K562 (cell line): ENCODE data around the gene HPCAL1. TPM values are rescaled to one million over a fixed set of nuclear protein-coding genes. Genes with fewer than 3 reads are reported as not detected.

ENCODE experiments used
- E2F3 ChIP-seq: fragments of 250-450 bp; sonication (Bioruptor Pico); IDR thresholded peaks from 2 replicates; pipeline ENCODE4 v1.4.0; 2020; ENCODE audit warnings: mild to moderate bottlenecking
- E2F6 ChIP-seq, 2 experiments: IDR thresholded peaks; 2 replicates each; pipeline ENCODE4 v1.6.1; 2011; ENCODE audit warnings: borderline replicate concordance in 1 of 2, control low read depth in 1 of 2, low read depth in 1 of 2, low read length in 1 of 2, mild to moderate bottlenecking in 1 of 2, mixed read lengths in 1 of 2, moderate library complexity in 1 of 2; ENCODE audit not compliant: insufficient read depth in 1 of 2, insufficient read length in 1 of 2, poor library complexity in 1 of 2, severe bottlenecking in 1 of 2; ENCODE audit errors: extremely low read depth in 1 of 2
- E4F1 ChIP-seq: fragments of 250-450 bp; sonication (Bioruptor Pico); IDR thresholded peaks from 2 replicates; pipeline ENCODE4 v1.5.0; 2021; ENCODE audit warnings: mild to moderate bottlenecking, borderline replicate concordance
- GTF2F1 ChIP-seq: IDR thresholded peaks from 2 replicates; pipeline ENCODE4 v1.6.1; 2011; ENCODE audit warnings: low read depth, low read length, improper control_type of control experiment
- HLTF ChIP-seq: fragments of 450-650 bp; IDR thresholded peaks from 2 replicates; pipeline ENCODE4 v1.6.1; 2016
- KDM5B ChIP-seq: fragments of 200-600 bp; sonication (generic); IDR thresholded peaks from 2 replicates; pipeline ENCODE4 v1.6.1; 2012; ENCODE audit warnings: low read depth, mild to moderate bottlenecking, moderate library complexity, low read length, control low read depth, inconsistent platforms; ENCODE audit not compliant: insufficient replicate concordance
- KLF1 ChIP-seq: fragments of 450-650 bp; IDR thresholded peaks from 2 replicates; pipeline ENCODE4 v1.6.1; 2016; ENCODE audit warnings: missing genetic modification characterization, missing compliant biosample characterization
- KLF13 ChIP-seq: fragments of 450-650 bp; IDR thresholded peaks from 2 replicates; pipeline ENCODE4 v1.6.1; 2016; ENCODE audit warnings: missing genetic modification characterization, low read depth, mild to moderate bottlenecking, missing compliant biosample characterization, moderate library complexity, borderline replicate concordance
- L3MBTL2 ChIP-seq: fragments of 450-650 bp; IDR thresholded peaks from 2 replicates; pipeline ENCODE4 v1.6.1; 2016; ENCODE audit warnings: mild to moderate bottlenecking, moderate library complexity
- MLLT1 ChIP-seq, 2 experiments: fragments of 450-650 bp; IDR thresholded peaks; 2 replicates each; pipeline ENCODE4 v1.6.1; 2016
- NELFE ChIP-seq: IDR thresholded peaks from 2 replicates; pipeline ENCODE4 v1.6.1; 2011; ENCODE audit warnings: mild to moderate bottlenecking; ENCODE audit not compliant: insufficient read depth, insufficient read length
- SMAD2 ChIP-seq: fragments of 150-350 bp; IDR thresholded peaks from 2 replicates; pipeline ENCODE4 v1.6.1; 2014; ENCODE audit warnings: low read depth, mild to moderate bottlenecking, low read length
- XRCC4 ChIP-seq: IDR thresholded peaks from one replicate; pipeline ENCODE4 v1.6.1; 2011; ENCODE audit not compliant: insufficient read depth, insufficient read length; ENCODE audit errors: extremely low read depth
- YY1 ChIP-seq, 3 experiments: IDR thresholded peaks; 2 replicates each; pipeline ENCODE4 v1.6.1; 2011; ENCODE audit warnings: low read length in 2 of 3, mild to moderate bottlenecking in 2 of 3, moderate library complexity in 2 of 3, borderline replicate concordance in 1 of 3, control low read depth in 1 of 3, low read depth in 1 of 3; ENCODE audit not compliant: insufficient read depth in 3 of 3, insufficient replicate concordance in 2 of 3, control insufficient read depth in 1 of 3, insufficient read length in 1 of 3; ENCODE audit errors: extremely low read depth in 1 of 3
- ZBTB33 ChIP-seq: sonication (generic); formaldehyde crosslinking; IDR thresholded peaks from 2 replicates; pipeline ENCODE4 v1.8.1; 2023; ENCODE audit warnings: mild to moderate bottlenecking, missing genetic modification reagents
- ZBTB8A ChIP-seq: fragments of 450-650 bp; IDR thresholded peaks from 2 replicates; pipeline ENCODE4 v1.6.1; 2018; ENCODE audit warnings: mild to moderate bottlenecking, moderate library complexity; ENCODE audit not compliant: partially characterized antibody
- ZNF282 ChIP-seq: sonication (generic); formaldehyde crosslinking; IDR thresholded peaks from 2 replicates; pipeline ENCODE4 v1.8.1; 2023; ENCODE audit warnings: missing genetic modification reagents
- polyA plus RNA-seq, 8 experiments: library from polyadenylated mRNA; depleted of rRNA in 4 of 8; stranded (reverse) in 5 of 8; unstranded in 3 of 8; fragments of >200 nt; fragmentation: Nextera tagmentation in 2 of 8; fragmentation: Illumina TruSeq in 1 of 8; extraction: Ambion mirVana in 2 of 8; extraction: Trizol in 1 of 8; gene quantifications; 2 replicates each; pipeline versions ENCODE4 v1.2.1 to v1.2.3, GENCODE V29; 2011 to 2014; ENCODE audit warnings: inconsistent platforms in 1 of 8, missing spikeins in 1 of 8
- total RNA-seq, 7 experiments: library from RNA; depleted of rRNA in 6 of 7; stranded (reverse); fragments of >200 nt in 6 of 7; fragmentation: Illumina TruSeq in 2 of 7; extraction: Trizol in 2 of 7; gene quantifications; 2 replicates each; pipeline versions ENCODE4 v1.2.1 to v1.2.3, GENCODE V29; 2011 to 2021; ENCODE audit warnings: low replicate concordance in 1 of 7

The HPCAL1 gene
- total and polyA plus RNA-seq, 9 of the 15 experiments (the other 6 are each of a cell fraction or from before 2014, with no cell fraction given) = 2.7 to 65.5 (median 23.9) TPM

- TF ChIP-seq SMAD2 (no peak), KLF13 (tag) (peak; percentile 61; the same call in 1 of the 2 replicates), ZBTB33 (CRISPR knock-in tag) (peak; percentile 62; the same call in 1 of the 2 replicates), ZNF282 (no peak), XRCC4 (no peak), KDM5B (peak; percentile 71), E2F6 (IDR thresholded peaks at IDR 0.05; ENCODE audit: borderline replicate concordance in 1 of 2, extremely low read depth in 1 of 2, insufficient read depth in 1 of 2, insufficient read length in 1 of 2, low read depth in 1 of 2, low read length in 1 of 2, poor library complexity in 1 of 2, severe bottlenecking in 1 of 2) (peak; percentile 97 to 99), ZBTB8A (no peak), NELFE (peak; percentile 59), GTF2F1 (peak; percentile 43; the same call in 1 of the 2 replicates), YY1 (IDR thresholded peaks at IDR 0.05; ENCODE audit: borderline replicate concordance in 1 of 3, control insufficient read depth in 1 of 3, extremely low read depth in 1 of 3, insufficient read depth in 3 of 3, insufficient read length in 1 of 3, insufficient replicate concordance in 2 of 3, low read depth in 1 of 3, low read length in 2 of 3) (peak in 2 of 3 experiments; percentile 9 to 15), E4F1 (peak; percentile 13; the same call in 1 of the 2 replicates), L3MBTL2 (peak; percentile 99), KLF1 (tag) (peak; percentile 64; the same call in 1 of the 2 replicates), E2F3 (CRISPR knock-in tag) (peak; percentile 76), HLTF (no peak), MLLT1 (IDR thresholded peaks at IDR 0.05) (no peak)
Observed at GRCh38 chr2:10447895-10448575, 145.3 kb downstream of the HPCAL1 start, which contains the start of gene ODC1 (continued).
